PC-9 (cell line): ENCODE results near the gene YARS2. TPM values are rescaled to one million over a fixed set of nuclear protein-coding genes. Genes with fewer than 3 reads are reported as not detected.
"Not testable (repeated sequence)": the region's sequence is repeated elsewhere in the genome, so short reads cannot be mapped to it uniquely, and the experiment has no call there.

ENCODE experiments used
- BruUV-seq: library from RNA; stranded (reverse); fragments of 400-500 nt; replicated peaks from 2 replicates; lab custom pipeline; 2021; lab: Mats Ljungman, UMichigan
- CTCF ChIA-PET: fragments of 300-600 bp; sonication (Branson Sonifier 250); formaldehyde crosslinking; loops from one replicate; lab custom pipeline; 2022; ENCODE audit warnings: antibody characterized with exemption; lab: Charles Lee
- POLR2A ChIA-PET: fragments of 300-600 bp; sonication (Branson Sonifier 250); formaldehyde crosslinking; loops from one replicate; lab custom pipeline; 2022; ENCODE audit warnings: antibody characterized with exemption; ENCODE audit not compliant: unreplicated experiment; lab: Charles Lee
- DNase-seq, 2 experiments: peaks; one replicate each; pipeline versions ENCODE4 v3.0.0 to v3.0.0-alpha.2; 2015 to 2022; ENCODE audit warnings: mixed read lengths in 1 of 2
- H2AFZ ChIP-seq: fragments of 200-600 bp; sonication (generic); 2 replicates; pipeline ENCODE4 v1.8.1; 2017; ENCODE audit warnings: antibody characterized with exemption
- H3F3A ChIP-seq: fragments of 200-600 bp; sonication (generic); 2 replicates; pipeline ENCODE4 v1.8.1; 2017; ENCODE audit warnings: antibody characterized with exemption, mild to moderate bottlenecking, low read depth; ENCODE audit not compliant: insufficient read depth
- H3K27ac ChIP-seq: fragments of 200-600 bp; sonication (generic); 2 replicates; pipeline ENCODE4 v1.6.1; 2016; ENCODE audit warnings: mixed run types
- H3K27me3 ChIP-seq: fragments of 200-600 bp; sonication (generic); 2 replicates; pipeline ENCODE4 v1.6.1; 2016; ENCODE audit warnings: low read depth, mixed run types; ENCODE audit not compliant: insufficient read depth
- H3K36me3 ChIP-seq: fragments of 200-600 bp; sonication (generic); 2 replicates; pipeline ENCODE4 v1.6.1; 2016; ENCODE audit warnings: low read depth, mixed run types
- H3K4me1 ChIP-seq: fragments of 200-600 bp; sonication (generic); replicated peaks from 2 replicates; pipeline ENCODE4 v1.6.1; 2016; ENCODE audit warnings: mixed run types; ENCODE audit not compliant: insufficient read depth
- H3K4me2 ChIP-seq: fragments of 200-600 bp; sonication (generic); 2 replicates; pipeline ENCODE4 v1.6.1; 2017; ENCODE audit warnings: mixed run types
- H3K4me3 ChIP-seq: fragments of 200-600 bp; sonication (generic); 2 replicates; pipeline ENCODE4 v1.6.1; 2016; ENCODE audit warnings: mixed run types
- H3K79me2 ChIP-seq: fragments of 200-600 bp; sonication (generic); 2 replicates; pipeline ENCODE4 v1.6.1; 2017; ENCODE audit warnings: low read depth, mixed run types
- H3K9me2 ChIP-seq: fragments of 200-600 bp; sonication (generic); 2 replicates; pipeline ENCODE4 v1.8.1; 2017; ENCODE audit warnings: mild to moderate bottlenecking; ENCODE audit not compliant: insufficient read depth
- H3K9me3 ChIP-seq: fragments of 200-600 bp; sonication (generic); 2 replicates; pipeline ENCODE4 v1.8.1; 2016; ENCODE audit warnings: low read depth; ENCODE audit not compliant: insufficient read depth
- H4K20me1 ChIP-seq: fragments of 200-600 bp; sonication (generic); 2 replicates; pipeline ENCODE4 v1.8.1; 2017; ENCODE audit not compliant: insufficient read depth
- EZH2 ChIP-seq: fragments of 200-600 bp; sonication (generic); IDR thresholded peaks from 2 replicates; pipeline ENCODE4 v1.8.0; 2017; ENCODE audit warnings: antibody characterized with exemption, low read depth
- intact Hi-C: fragments of 100-400 bp; cut with micrococcal nuclease; formaldehyde crosslinking; loops from one replicate; pipeline ENCODE4 v1.10.0; 2022; ENCODE audit not compliant: unreplicated experiment
- total RNA-seq: library from RNA; stranded (reverse); gene quantifications from 2 replicates; pipeline ENCODE4 v1.2.3, GENCODE V29; 2021
- TF ChIP-seq, protein P1 (sequence below): fragments of 200-600 bp; sonication (generic); conservative IDR thresholded peaks from 2 replicates; pipeline ENCODE4 v1.6.1; 2017; ENCODE audit warnings: mixed run types, antibody characterized with exemption, mild to moderate bottlenecking, moderate library complexity

YARS2 gene
- total RNA-seq, 1 experiment from 2014 or later: 36.6 TPM

DNA sequence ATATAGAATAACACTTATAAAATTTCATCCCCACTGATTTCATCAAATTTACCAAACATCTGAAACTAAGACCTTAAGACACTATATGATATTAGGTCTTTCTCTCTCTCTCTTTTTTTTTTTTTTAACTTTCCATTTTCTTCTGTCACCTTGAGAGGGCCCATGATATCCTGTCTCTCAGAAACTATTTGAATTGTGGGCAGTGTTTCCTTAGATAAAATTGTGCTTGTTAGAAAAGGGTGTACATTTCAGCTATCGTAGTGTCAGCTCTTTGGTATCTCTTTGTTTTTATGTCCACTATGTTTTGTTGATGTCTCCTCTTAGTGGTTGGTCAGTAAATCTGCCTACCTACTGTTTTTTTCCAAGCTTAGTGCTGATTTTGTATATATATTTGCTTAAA is 52.8 kb downstream of the YARS2 start:
- 0 out of 2 replicates have a peak, but pooled peaks cover 3% of the 10 kb centered on the region for H4K20me1 ChIP-seq
- no peaks in the 10 kb centered on the region for H3K9me3 ChIP-seq
- H3K9me2 ChIP-seq: no peaks in the 10 kb centered on the region
- H3K4me1 ChIP-seq: no peaks in the 10 kb centered on the region
- H3K36me3 ChIP-seq: peaks cover 7% of the 10 kb centered on the region
- no peak for DNase-seq
- no peak overlapping the region for H3K4me3 ChIP-seq
- no peak overlapping the region for H2AFZ ChIP-seq
- intact Hi-C loops: no loop called here
- H3F3A ChIP-seq: peaks cover 10% of the 10 kb centered on the region; the same call in 1 of the 2 replicates
- POLR2A ChIA-PET: interaction anchor here (0.6 kb wide), 1 partner anchor 1553 kb away, joined by 18 read pairs; no protein-coding TSS in a partner anchor
- no peaks in the 10 kb centered on the region for H3K27me3 ChIP-seq
- CTCF ChIA-PET: no interaction called here
- H3K27ac ChIP-seq: no peak overlapping the region
- BruUV-seq: no TSS peak
- TF ChIP-seq, protein P1, sequence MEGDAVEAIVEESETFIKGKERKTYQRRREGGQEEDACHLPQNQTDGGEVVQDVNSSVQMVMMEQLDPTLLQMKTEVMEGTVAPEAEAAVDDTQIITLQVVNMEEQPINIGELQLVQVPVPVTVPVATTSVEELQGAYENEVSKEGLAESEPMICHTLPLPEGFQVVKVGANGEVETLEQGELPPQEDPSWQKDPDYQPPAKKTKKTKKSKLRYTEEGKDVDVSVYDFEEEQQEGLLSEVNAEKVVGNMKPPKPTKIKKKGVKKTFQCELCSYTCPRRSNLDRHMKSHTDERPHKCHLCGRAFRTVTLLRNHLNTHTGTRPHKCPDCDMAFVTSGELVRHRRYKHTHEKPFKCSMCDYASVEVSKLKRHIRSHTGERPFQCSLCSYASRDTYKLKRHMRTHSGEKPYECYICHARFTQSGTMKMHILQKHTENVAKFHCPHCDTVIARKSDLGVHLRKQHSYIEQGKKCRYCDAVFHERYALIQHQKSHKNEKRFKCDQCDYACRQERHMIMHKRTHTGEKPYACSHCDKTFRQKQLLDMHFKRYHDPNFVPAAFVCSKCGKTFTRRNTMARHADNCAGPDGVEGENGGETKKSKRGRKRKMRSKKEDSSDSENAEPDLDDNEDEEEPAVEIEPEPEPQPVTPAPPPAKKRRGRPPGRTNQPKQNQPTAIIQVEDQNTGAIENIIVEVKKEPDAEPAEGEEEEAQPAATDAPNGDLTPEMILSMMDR: no peak
- TF ChIP-seq EZH2: no peak
- H3K4me2 ChIP-seq: no peak overlapping the region
- peaks cover 17% of the 10 kb centered on the region for H3K79me2 ChIP-seq

DNA sequence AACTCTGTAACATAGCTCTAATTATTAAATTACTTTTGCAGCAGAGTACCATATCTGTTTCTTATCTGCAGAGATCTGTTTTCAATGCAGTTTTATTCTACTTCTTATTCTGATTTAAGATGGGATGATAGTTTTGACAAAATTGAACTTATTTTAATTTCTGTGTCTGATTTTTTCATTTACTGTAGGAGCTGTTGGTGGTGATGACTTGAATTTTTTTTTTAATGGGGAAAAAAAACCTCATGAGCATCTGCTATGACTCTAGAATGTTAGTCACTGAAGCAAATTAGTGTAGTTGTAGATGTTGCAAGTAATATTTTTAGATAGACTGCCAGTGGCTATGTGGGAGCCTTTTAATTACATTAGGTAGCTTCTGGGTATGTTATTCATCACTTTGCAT is 53.2 kb downstream of the YARS2 start:
- Histone ChIP-seq H3K27me3 (no peaks in the 10 kb centered on the region), H3K4me2 (no peak overlapping the region), H2AFZ (no peak overlapping the region), H3F3A (0 out of 2 replicates have a peak, but pooled peaks cover 12% of the 10 kb centered on the region), H3K27ac (no peak overlapping the region), H3K36me3 (peaks cover 7% of the 10 kb centered on the region), H3K4me3 (no peak overlapping the region), H3K9me2 (no peaks in the 10 kb centered on the region), H3K4me1 (no peaks in the 10 kb centered on the region), H4K20me1 (0 out of 2 replicates have a peak, but pooled peaks cover 3% of the 10 kb centered on the region), H3K9me3 (no peaks in the 10 kb centered on the region), H3K79me2 (peaks cover 20% of the 10 kb centered on the region)
- no TSS peak for BruUV-seq
- ChIA-PET POLR2A (interaction anchor here (0.6 kb wide), 2 partner anchors 1117 to 1554 kb away, joined by 3 to 18 read pairs; no protein-coding TSS in a partner anchor), CTCF (no interaction called here)
- TF ChIP-seq EZH2: no peak
- TF ChIP-seq, protein P1: no peak
- no peak for DNase-seq
- intact Hi-C loops: no loop called here

DNA sequence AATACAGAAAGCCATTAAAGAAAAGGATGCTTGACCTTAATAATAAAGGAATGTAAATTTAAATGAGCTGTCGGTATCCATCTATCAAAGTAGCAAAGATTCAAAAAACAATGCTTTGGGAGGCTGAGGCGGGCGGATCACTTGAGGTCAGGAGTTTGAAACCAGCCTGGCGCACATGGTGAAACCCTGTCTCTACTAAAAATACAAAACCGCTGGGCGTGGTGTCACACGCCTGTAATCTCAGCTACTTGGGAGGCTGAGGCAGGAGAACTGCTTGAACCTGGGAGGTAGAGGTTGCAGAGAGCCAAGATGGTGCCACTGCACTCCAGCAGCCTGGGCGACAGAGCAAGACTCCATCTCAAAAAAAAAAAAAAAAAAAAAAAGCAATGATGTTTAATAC is 56.3 kb downstream of the YARS2 start:
- POLR2A ChIA-PET: not testable (repeated sequence)
- peaks cover 13% of the 10 kb centered on the region for H3K36me3 ChIP-seq

More for the DNA sequence above, 56.3 kb downstream of the YARS2 start:
- H3K4me3 ChIP-seq, DNase-seq, H2AFZ ChIP-seq, intact Hi-C loops, BruUV-seq, H3K9me3 ChIP-seq, H3K4me1 ChIP-seq, H3K9me2 ChIP-seq, H3K4me2 ChIP-seq, H4K20me1 ChIP-seq, H3K27ac ChIP-seq, H3K27me3 ChIP-seq: not testable (repeated sequence)
- Histone ChIP-seq H3K79me2 (peaks cover 50% of the 10 kb centered on the region), H3F3A (peaks cover 17% of the 10 kb centered on the region; the same call in 1 of the 2 replicates)
- CTCF ChIA-PET: interaction anchor here (0.6 kb wide), 1 partner anchor 334 kb away, joined by 3 read pairs; no protein-coding TSS in a partner anchor
